Lower lobe of right lung (tissue), 2 donors: Measurements from ENCODE around the gene PDZD2. TPM values are rescaled to one million over a fixed set of nuclear protein-coding genes. Genes with fewer than 3 reads are reported as not detected.

Experiments used
- ATAC-seq, 2 donors: fragments of 200-7000 bp; cut with Tn5 transposase; one replicate each; pipeline ENCODE4 v1.9.1; 2020 to 2022; ENCODE audit warnings: mild to moderate bottlenecking in 2 of 2, moderate library complexity in 2 of 2
- DNase-seq: peaks from one replicate; pipeline ENCODE4 v3.0.0-alpha.2; 2020
- H3K27ac ChIP-seq: fragments of 200-600 bp; one replicate; pipeline ENCODE4 v1.8.0; 2022
- H3K27me3 ChIP-seq: fragments of 200-600 bp; one replicate; pipeline ENCODE4 v1.8.0; 2022; ENCODE audit warnings: low read depth
- H3K36me3 ChIP-seq: fragments of 200-600 bp; one replicate; pipeline ENCODE4 v1.8.0; 2022; ENCODE audit warnings: mild to moderate bottlenecking
- H3K4me1 ChIP-seq: fragments of 200-600 bp; one replicate; pipeline ENCODE4 v1.8.0; 2022
- H3K4me3 ChIP-seq: fragments of 200-600 bp; one replicate; pipeline ENCODE4 v1.8.0; 2022; ENCODE audit warnings: mild to moderate bottlenecking
- H3K9me3 ChIP-seq: fragments of 200-600 bp; one replicate; pipeline ENCODE4 v1.8.0; 2022
- CTCF ChIP-seq: fragments of 200-600 bp; IDR thresholded peaks from one replicate; pipeline ENCODE4 v1.8.0; 2022; ENCODE audit warnings: antibody characterized with exemption, mild to moderate bottlenecking
- intact Hi-C: fragments of 100-400 bp; cut with DNase I; formaldehyde crosslinking; loops from one replicate; pipeline ENCODE4 v1.11.0; 2022
- total RNA-seq: library from RNA; stranded (reverse); fragmentation: NEBNext Ultra II Directional; extraction: Animal tissue kit (Norgen Biotek cat#: 25700); gene quantifications from one replicate; pipeline ENCODE4 v1.2.1, GENCODE V29; 2021
- donor health status: DM: no; HTN: yes; CAD: no; lungs with severe emphysema.

PDZD2 gene
- total RNA-seq, 1 donor from 2014 or later, result 67.8 TPM

GRCh38 chr5:31748458-31749172 is 109.7 kb downstream of the PDZD2 start:
- Histone ChIP-seq H3K27ac (no peak overlapping the region), H3K4me1 (no peaks in the 10 kb centered on the region), H3K4me3 (no peak overlapping the region), H3K36me3 (no peaks in the 10 kb centered on the region), H3K9me3 (no peaks in the 10 kb centered on the region), H3K27me3 (no peaks in the 10 kb centered on the region)
- DNase-seq (no peak), ATAC-seq (no peak)
- intact Hi-C loops, result no loop called here
- no peak for TF ChIP-seq CTCF

- intact Hi-C loops, result no loop called here
- H3K36me3 ChIP-seq, result no peaks in the 10 kb centered on the region
- no peak overlapping the region for H3K27ac ChIP-seq
- H3K4me1 ChIP-seq, result no peaks in the 10 kb centered on the region
- H3K9me3 ChIP-seq, result no peaks in the 10 kb centered on the region
- no peak overlapping the region for H3K4me3 ChIP-seq
- no peak for DNase-seq
- no peak for ATAC-seq
- no peaks in the 10 kb centered on the region for H3K27me3 ChIP-seq
- TF ChIP-seq CTCF, result no peak
Measured at GRCh38 chr5:31750215-31750614, 111.3 kb downstream of the PDZD2 start.

GRCh38 chr5:31751610-31752009 is 112.7 kb downstream of the PDZD2 start:
- Histone ChIP-seq H3K9me3 (no peaks in the 10 kb centered on the region), H3K4me3 (no peak overlapping the region), H3K27me3 (no peaks in the 10 kb centered on the region), H3K27ac (no peak overlapping the region), H3K4me1 (no peaks in the 10 kb centered on the region), H3K36me3 (no peaks in the 10 kb centered on the region)
- ATAC-seq, result no peak
- no peak for TF ChIP-seq CTCF
- no peak for DNase-seq
- intact Hi-C loops, result no loop called here

GRCh38 chr5:31753700-31754357 is 114.9 kb downstream of the PDZD2 start:
- no peak for DNase-seq
- no peak overlapping the region for H3K27ac ChIP-seq
- no peaks in the 10 kb centered on the region for H3K4me1 ChIP-seq
- no peaks in the 10 kb centered on the region for H3K36me3 ChIP-seq
- TF ChIP-seq CTCF, result no peak
- no peak for ATAC-seq
- intact Hi-C loops, result no loop called here
- no peaks in the 10 kb centered on the region for H3K27me3 ChIP-seq
- no peak overlapping the region for H3K4me3 ChIP-seq
- no peaks in the 10 kb centered on the region for H3K9me3 ChIP-seq

GRCh38 chr5:31754358-31754704 is 115.4 kb downstream of the PDZD2 start:
- DNase-seq (no peak), ATAC-seq (no peak)
- Histone ChIP-seq H3K4me3 (no peak overlapping the region), H3K4me1 (no peaks in the 10 kb centered on the region), H3K27ac (no peak overlapping the region), H3K9me3 (no peaks in the 10 kb centered on the region), H3K27me3 (no peaks in the 10 kb centered on the region), H3K36me3 (no peaks in the 10 kb centered on the region)
- intact Hi-C loops, result no loop called here
- TF ChIP-seq CTCF, result no peak
